Naive B cell (primary cell): ENCODE results near the gene CHRM1. TPM values are rescaled to one million over a fixed set of nuclear protein-coding genes. Genes with fewer than 3 reads are reported as not detected.
A peak's percentile ranks its signal among the peaks of the same experiment; 100 is the strongest.

Source experiments
- ATAC-seq, 2 donors: fragments of 150-1000 bp; cut with Tn5 transposase; 2 replicates each; pipeline ENCODE4 v1.10.0; 2021; ENCODE audit warnings: low read depth in 2 of 2, mild to moderate bottlenecking in 2 of 2, moderate library complexity in 2 of 2
- DNase-seq: peaks from one replicate; pipeline ENCODE4 v3.0.0; 2022
- H3K27ac Mint-ChIP-seq, 6 donors: one replicate each; pipeline ENCODE4 v1.8.0; 2020 to 2022; ENCODE audit warnings: mild to moderate bottlenecking in 6 of 6, mixed read lengths in 6 of 6, moderate library complexity in 5 of 6, inconsistent platforms in 2 of 6
- H3K27me3 Mint-ChIP-seq, 3 donors: one replicate each; pipeline ENCODE4 v1.8.0; 2021 to 2022; ENCODE audit warnings: mixed read lengths in 3 of 3, mild to moderate bottlenecking in 1 of 3
- H3K36me3 Mint-ChIP-seq, 2 donors: one replicate each; pipeline ENCODE4 v1.8.0; 2020 to 2022; ENCODE audit warnings: mixed read lengths in 2 of 2, inconsistent platforms in 1 of 2, mild to moderate bottlenecking in 1 of 2
- H3K4me1 Mint-ChIP-seq, 3 donors: one replicate each; pipeline ENCODE4 v1.8.0; 2020 to 2022; ENCODE audit warnings: mixed read lengths in 3 of 3, inconsistent platforms in 1 of 3, mild to moderate bottlenecking in 1 of 3, moderate library complexity in 1 of 3
- H3K4me3 Mint-ChIP-seq, 8 donors: one replicate each; pipeline ENCODE4 v1.8.0; 2020 to 2022; ENCODE audit warnings: mild to moderate bottlenecking in 8 of 8, mixed read lengths in 8 of 8, moderate library complexity in 8 of 8, inconsistent platforms in 2 of 8
- H3K9me3 Mint-ChIP-seq, 7 donors: one replicate each; pipeline ENCODE4 v1.8.0; 2020 to 2022; ENCODE audit warnings: mixed read lengths in 7 of 7, mild to moderate bottlenecking in 5 of 7, inconsistent platforms in 2 of 7, moderate library complexity in 1 of 7
- polyA plus RNA-seq, 6 donors: library from polyadenylated mRNA; unstranded; fragments of 300-500 nt; fragmentation: Illumina TruSeq; gene quantifications; one replicate each; pipeline ENCODE4 v1.2.3, GENCODE V29; 2021; ENCODE audit warnings: low read depth in 6 of 6

CHRM1 gene
- polyA plus RNA-seq, 6 donors from 2014 or later = not detected

GRCh38 chr11:62885137-62885750 is 35.9 kb downstream of the CHRM1 start:
- ATAC-seq (no peak), DNase-seq (no peak)
- H3K27me3 Mint-ChIP-seq = no peaks in the 10 kb centered on the region
- no peaks in the 10 kb centered on the region for H3K9me3 Mint-ChIP-seq
- peaks cover 16 to 55% of the 10 kb centered on the region in 2 donors for H3K36me3 Mint-ChIP-seq
- peaks cover 31 to 39% (median 33%) of the 10 kb centered on the region in 3 donors for H3K4me1 Mint-ChIP-seq
- peak overlapping the region in 2 of 6 donors; percentile 42 to 67 for H3K27ac Mint-ChIP-seq
- peak overlapping the region in 1 of 8 donors; percentile 61 for H3K4me3 Mint-ChIP-seq

- H3K27ac Mint-ChIP-seq = peak overlapping the region in 1 of 6 donors; percentile 75
- no peak for ATAC-seq
These were observed 37.5 kb downstream of the CHRM1 start for GRCh38 chr11:62883673-62884072.

GRCh38 chr11:62882788-62883501 is 38.2 kb downstream of the CHRM1 start:
- DNase-seq (no peak), ATAC-seq (no peak)
- H3K4me3 Mint-ChIP-seq = peak overlapping the region; percentile 60 to 100 (median 100)
- H3K27me3 Mint-ChIP-seq = no peaks in the 10 kb centered on the region
- H3K9me3 Mint-ChIP-seq = no peaks in the 10 kb centered on the region
- peaks cover 37 to 43% (median 38%) of the 10 kb centered on the region in 3 donors for H3K4me1 Mint-ChIP-seq
- H3K36me3 Mint-ChIP-seq = peaks cover 5 to 41% of the 10 kb centered on the region in 2 donors
- H3K27ac Mint-ChIP-seq = peak overlapping the region; percentile 65 to 98 (median 88)

More at GRCh38 chr11:62883673-62884072, 37.5 kb downstream of the CHRM1 start:
- Mint-ChIP-seq H3K9me3 (no peaks in the 10 kb centered on the region), H3K4me1 (peaks cover 37 to 43% (median 38%) of the 10 kb centered on the region in 3 donors), H3K27me3 (no peaks in the 10 kb centered on the region), H3K4me3 (peak overlapping the region in 2 of 8 donors; percentile 35 to 99), H3K36me3 (peaks cover 8 to 45% of the 10 kb centered on the region in 2 donors)
- DNase-seq = no peak

DNA sequence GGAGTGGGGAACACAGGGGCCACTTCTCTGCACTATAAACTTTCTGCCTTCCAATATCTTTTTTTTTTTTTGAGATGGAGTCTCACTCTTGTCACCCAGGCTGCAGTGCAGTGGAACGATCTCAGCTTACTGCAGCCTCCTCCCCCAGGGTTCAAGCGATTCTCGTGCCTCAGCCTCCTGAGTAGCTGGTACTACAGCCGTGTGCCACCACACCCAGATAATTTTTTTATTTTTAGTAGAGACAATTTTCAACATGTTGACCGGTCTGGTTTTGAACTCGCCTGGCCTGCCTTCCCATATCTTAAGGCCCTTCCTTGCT is 38.8 kb downstream of the CHRM1 start:
- H3K4me1 Mint-ChIP-seq = peaks cover 37 to 43% (median 41%) of the 10 kb centered on the region in 3 donors
- H3K27ac Mint-ChIP-seq = peak overlapping the region in 5 of 6 donors; percentile 65 to 98 (median 88)
- H3K4me3 Mint-ChIP-seq = peak overlapping the region; percentile 99 to 100 (median 100)
- no peak for DNase-seq
- no peaks in the 10 kb centered on the region for H3K9me3 Mint-ChIP-seq
- peaks cover 5 to 40% of the 10 kb centered on the region in 2 donors for H3K36me3 Mint-ChIP-seq
- no peaks in the 10 kb centered on the region for H3K27me3 Mint-ChIP-seq
- no peak for ATAC-seq

DNA sequence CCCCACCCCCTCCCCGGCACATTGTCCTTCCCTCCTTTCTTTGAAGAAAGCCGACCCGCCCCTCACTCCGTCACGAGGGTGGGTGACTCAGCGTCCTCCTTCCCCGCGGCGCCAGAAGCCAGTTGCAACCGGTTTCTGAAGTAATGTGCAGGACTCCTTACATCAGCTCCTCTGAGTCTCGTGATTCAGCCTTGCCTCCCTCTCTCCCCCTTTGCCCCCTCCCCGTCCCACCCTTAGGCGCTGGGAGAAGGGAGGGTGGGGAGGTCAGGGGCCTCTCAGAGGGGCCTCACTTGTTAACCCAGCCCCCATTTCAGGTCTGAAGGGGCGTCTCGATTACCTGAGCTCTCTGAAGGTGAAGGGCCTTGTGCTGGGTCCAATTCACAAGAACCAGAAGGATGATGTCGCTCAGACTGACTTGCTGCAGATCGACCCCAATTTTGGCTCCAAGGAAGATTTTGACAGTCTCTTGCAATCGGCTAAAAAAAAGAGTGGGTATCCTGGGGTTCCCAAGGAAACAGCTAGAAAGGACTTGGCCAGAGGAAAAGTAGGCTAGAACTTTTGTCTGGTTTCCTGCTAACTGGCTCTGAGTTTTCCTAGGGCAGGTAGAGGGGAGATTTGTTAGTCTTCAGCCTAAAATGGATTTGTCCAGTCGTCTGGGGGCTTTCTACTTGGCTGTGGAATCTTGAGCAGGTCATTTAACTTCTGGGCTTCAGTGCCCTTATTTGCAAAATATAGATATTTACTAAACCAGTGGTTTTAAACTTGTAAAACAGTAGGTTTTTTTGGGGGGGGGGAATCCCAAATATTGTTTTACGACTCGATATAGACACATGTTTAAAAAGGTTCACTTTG is 39.4 kb downstream of the CHRM1 start:
- no peaks in the 10 kb centered on the region for H3K27me3 Mint-ChIP-seq
- peaks cover 5 to 34% of the 10 kb centered on the region in 2 donors for H3K36me3 Mint-ChIP-seq
- H3K9me3 Mint-ChIP-seq = no peaks in the 10 kb centered on the region
- peak overlapping the region; percentile 99 to 100 (median 100) for H3K4me3 Mint-ChIP-seq
- DNase-seq = no peak
- H3K4me1 Mint-ChIP-seq = peaks cover 37 to 43% (median 43%) of the 10 kb centered on the region in 3 donors
- ATAC-seq = peak; percentile 51 to 56
- H3K27ac Mint-ChIP-seq = peak overlapping the region; percentile 98 to 100 (median 98)

GRCh38 chr11:62880803-62881578 is 40.2 kb downstream of the CHRM1 start, which contains the start of gene SLC3A2:
TSS of gene SLC3A2 (plus strand) at chr11:62880896. CDS start at chr11:62881024, 128 bp downstream.
- Mint-ChIP-seq H3K27me3 (no peaks in the 10 kb centered on the region), H3K36me3 (peaks cover 5 to 33% of the 10 kb centered on the region in 2 donors)

GRCh38 chr11:62880231-62880802 is 40.8 kb downstream of the CHRM1 start:
- H3K27me3 Mint-ChIP-seq = no peaks in the 10 kb centered on the region
- no peaks in the 10 kb centered on the region for H3K9me3 Mint-ChIP-seq
- peaks cover 5 to 30% of the 10 kb centered on the region in 2 donors for H3K36me3 Mint-ChIP-seq
- H3K4me3 Mint-ChIP-seq = peak overlapping the region; percentile 99 to 100 (median 100)
- H3K27ac Mint-ChIP-seq = peak overlapping the region; percentile 98 to 100 (median 98)
- DNase-seq (no peak), ATAC-seq (peak in 1 of 2 donors; percentile 1)
- H3K4me1 Mint-ChIP-seq = peaks cover 37 to 43% (median 41%) of the 10 kb centered on the region in 3 donors

More at GRCh38 chr11:62880803-62881578, 40.2 kb downstream of the CHRM1 start, which contains the start of gene SLC3A2:
- no peaks in the 10 kb centered on the region for H3K9me3 Mint-ChIP-seq
- H3K4me1 Mint-ChIP-seq = peaks cover 37 to 43% (median 43%) of the 10 kb centered on the region in 3 donors
- peak within 1 kb of the TSS; percentile 99 to 100 (median 100) for H3K4me3 Mint-ChIP-seq
- DNase-seq (peak; percentile 83), ATAC-seq (peak; percentile 82)
- H3K27ac Mint-ChIP-seq = peak within 1 kb of the TSS; percentile 98 to 100 (median 98)

GRCh38 chr11:62879235-62879978 is 41.8 kb downstream of the CHRM1 start:
- Mint-ChIP-seq H3K4me1 (peaks cover 37 to 43% (median 37%) of the 10 kb centered on the region in 3 donors), H3K9me3 (no peaks in the 10 kb centered on the region), H3K27ac (peak overlapping the region; percentile 81 to 100 (median 98)), H3K36me3 (peaks cover 5 to 26% of the 10 kb centered on the region in 2 donors), H3K4me3 (peak overlapping the region; percentile 57 to 100 (median 100)), H3K27me3 (no peaks in the 10 kb centered on the region)
- ATAC-seq = no peak
- DNase-seq = no peak

- Mint-ChIP-seq H3K27me3 (no peaks in the 10 kb centered on the region), H3K27ac (no peak overlapping the region), H3K36me3 (peaks cover 0 to 6% of the 10 kb centered on the region in 2 donors), H3K4me1 (peaks cover 13 to 23% (median 19%) of the 10 kb centered on the region in 3 donors), H3K4me3 (no peak overlapping the region), H3K9me3 (no peaks in the 10 kb centered on the region)
- ATAC-seq (no peak), DNase-seq (no peak)
These were observed 44.5 kb downstream of the CHRM1 start for GRCh38 chr11:62876712-62877111.

DNA sequence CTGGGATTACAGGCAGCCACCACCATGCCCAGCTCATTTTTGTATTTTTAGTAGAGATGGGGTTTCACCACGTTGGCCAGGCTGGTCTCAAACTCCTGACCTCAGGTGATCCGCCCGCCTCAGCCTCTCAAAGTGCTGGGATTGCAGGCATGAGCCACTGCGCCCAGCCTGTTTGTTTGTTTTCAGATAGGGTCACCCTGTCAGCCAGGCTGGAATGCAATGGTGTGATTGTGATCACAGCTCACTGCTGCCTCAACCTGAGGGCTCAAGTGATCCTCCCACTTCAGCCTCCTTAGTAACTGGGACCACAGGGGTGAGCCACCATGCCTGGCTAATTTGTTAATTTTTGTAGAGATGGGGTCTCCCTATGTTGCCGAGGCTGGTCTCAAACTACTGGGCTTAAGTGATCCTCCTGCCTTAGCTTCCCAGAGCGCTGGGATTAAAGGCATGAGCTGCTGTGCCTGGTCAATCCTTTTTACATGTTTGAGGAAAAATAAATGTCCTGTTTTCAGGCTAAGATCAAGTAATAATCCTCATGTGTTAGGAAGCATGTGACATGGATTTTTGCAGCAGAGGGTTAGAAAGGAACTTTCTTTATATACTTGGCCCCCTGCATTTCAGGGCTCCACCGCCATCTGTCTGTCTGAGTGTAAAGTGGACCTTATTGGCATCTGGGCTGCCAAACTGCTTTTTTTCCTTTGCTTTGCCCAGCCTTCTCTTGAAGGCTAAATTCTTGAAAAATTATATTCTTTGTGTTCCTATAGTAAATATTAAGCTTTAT is 45.3 kb downstream of the CHRM1 start:
- Mint-ChIP-seq H3K9me3 (no peaks in the 10 kb centered on the region), H3K36me3 (peaks cover 0 to 5% of the 10 kb centered on the region in 2 donors), H3K27ac (no peak overlapping the region), H3K4me1 (peaks cover 12 to 19% (median 16%) of the 10 kb centered on the region in 3 donors), H3K4me3 (peak overlapping the region in 1 of 8 donors; percentile 29), H3K27me3 (no peaks in the 10 kb centered on the region)
- no peak for DNase-seq
- ATAC-seq = no peak

DNA sequence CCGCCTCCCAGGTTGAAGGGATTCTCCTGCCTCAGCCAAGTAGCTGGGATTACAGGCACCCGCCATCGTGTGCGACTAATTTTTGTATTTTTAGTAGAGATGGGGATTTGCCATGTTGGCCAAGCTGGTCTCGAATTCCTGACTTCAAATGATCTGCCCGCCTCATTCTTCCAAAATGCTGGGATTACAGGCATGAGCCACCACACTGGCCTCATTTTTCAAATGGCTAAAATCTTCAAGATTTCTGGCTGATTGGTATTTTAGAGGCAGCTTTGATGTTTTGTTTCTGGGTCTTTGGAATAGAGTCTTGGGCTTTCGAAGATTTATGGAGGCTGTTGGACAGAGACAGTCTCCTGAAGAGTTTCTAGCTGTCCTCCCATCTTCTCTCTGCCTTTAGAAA is 46.3 kb downstream of the CHRM1 start:
- H3K4me3 Mint-ChIP-seq = peak overlapping the region in 1 of 8 donors; percentile 25
- no peaks in the 10 kb centered on the region for H3K36me3 Mint-ChIP-seq
- H3K9me3 Mint-ChIP-seq = no peaks in the 10 kb centered on the region
- H3K27ac Mint-ChIP-seq = no peak overlapping the region
- no peaks in the 10 kb centered on the region for H3K27me3 Mint-ChIP-seq
- DNase-seq (no peak), ATAC-seq (no peak)
- H3K4me1 Mint-ChIP-seq = peaks cover 4 to 9% (median 6%) of the 10 kb centered on the region in 3 donors
